HG03378 (cell line): ENCODE data around the gene KRTAP20-3.

Source experiments
- ATAC-seq: cut with Tn5 transposase; IDR thresholded peaks from one replicate; pipeline ENCODE4 v1.9.1; 2021; ENCODE audit warnings: mild to moderate bottlenecking, moderate library complexity; ENCODE audit not compliant: unreplicated experiment

The KRTAP20-3 gene

DNA sequence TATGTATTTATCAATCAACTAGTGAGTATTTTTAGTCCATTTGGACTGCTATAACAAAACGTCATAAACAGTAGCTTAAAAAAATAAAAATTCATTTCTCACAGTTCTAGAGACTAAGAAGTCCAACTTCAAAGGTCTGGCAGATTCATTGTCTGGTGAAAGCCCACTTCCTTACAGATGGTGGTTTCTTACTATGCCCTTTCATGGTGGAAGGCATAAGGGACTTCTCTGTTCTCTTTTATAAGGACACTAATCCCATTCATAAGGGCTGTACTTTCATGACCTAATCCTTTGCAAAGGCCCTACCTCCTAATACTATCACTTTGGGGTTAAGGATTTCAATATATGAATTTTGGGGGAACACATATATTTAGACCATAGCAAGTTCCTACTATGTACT, 37.9 kb downstream of the KRTAP20-3 start:
- ATAC-seq, result no peak

DNA sequence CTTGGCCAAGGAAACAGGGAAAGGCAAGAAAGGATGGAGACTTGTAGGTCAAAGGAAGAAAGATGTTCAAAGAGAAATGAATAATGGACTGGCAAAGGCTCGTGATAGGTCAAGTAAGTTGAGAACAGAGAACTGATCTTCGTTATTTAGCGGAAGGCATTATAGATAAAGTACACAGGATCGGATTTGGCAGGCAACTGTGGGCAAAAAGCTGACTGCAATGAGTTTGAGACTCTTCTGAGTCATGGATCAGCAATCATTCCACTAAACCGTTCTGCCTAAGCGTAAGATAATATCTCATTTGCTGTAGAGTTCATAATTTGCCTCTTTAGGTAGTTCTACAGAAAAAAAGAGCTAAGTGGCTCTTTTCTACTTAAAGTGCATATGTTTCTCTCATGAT, 41.8 kb downstream of the KRTAP20-3 start:
- no peak for ATAC-seq

DNA sequence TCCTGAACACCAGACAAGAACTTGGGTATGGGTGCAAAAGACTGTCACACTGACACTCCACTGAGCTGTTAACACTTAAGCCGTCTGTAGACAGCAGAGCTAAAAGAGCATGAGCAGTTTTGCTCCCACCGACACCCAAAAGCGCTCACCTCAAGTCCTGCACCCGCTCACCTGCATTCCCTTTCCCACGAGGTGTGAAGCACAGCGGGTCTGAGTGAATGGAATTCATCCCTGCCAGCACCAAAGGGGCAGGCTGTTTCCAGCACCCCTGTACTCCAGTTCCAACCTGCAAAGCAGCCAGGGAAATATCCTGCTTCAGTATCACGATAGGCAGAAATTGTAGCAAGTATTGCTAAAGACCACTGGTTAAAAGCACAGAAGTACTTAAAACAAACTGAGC, 47.2 kb downstream of the KRTAP20-3 start:
- no peak for ATAC-seq
